ENCODE measurements around the gene NXPH4.

NXPH4 gene

GRCh38 chr12:57216921-57217879, 606 bp downstream of the NXPH4 start:
- in situ Hi-C loops (cut with MboI; ENCODE audit: low sequenced_read_pairs) = no loop called here

GRCh38 chr12:57218030-57218853, 1.6 kb downstream of the NXPH4 start:
- in situ Hi-C loops (cut with MboI; ENCODE audit: low sequenced_read_pairs) = no loop called here

GRCh38 chr12:57219205-57219992, 2.8 kb downstream of the NXPH4 start:
- in situ Hi-C loops (cut with MboI; ENCODE audit: low sequenced_read_pairs) = no loop called here

- in situ Hi-C loops (cut with MboI; ENCODE audit: low sequenced_read_pairs) = no loop called here
Observed at GRCh38 chr12:57219993-57220754, 3.6 kb downstream of the NXPH4 start.

GRCh38 chr12:57220770-57221168, 4.2 kb downstream of the NXPH4 start:
- in situ Hi-C loops (cut with MboI; ENCODE audit: low sequenced_read_pairs) = no loop called here

GRCh38 chr12:57221169-57221917, 4.7 kb downstream of the NXPH4 start:
- in situ Hi-C loops (cut with MboI; ENCODE audit: low sequenced_read_pairs) = no loop called here

GRCh38 chr12:57222286-57223190, 5.9 kb downstream of the NXPH4 start:
- in situ Hi-C loops (cut with MboI; ENCODE audit: low sequenced_read_pairs) = no loop called here

GRCh38 chr12:57223191-57224165, 6.9 kb downstream of the NXPH4 start:
- in situ Hi-C loops (cut with MboI; ENCODE audit: low sequenced_read_pairs) = no loop called here

- in situ Hi-C loops (cut with MboI; ENCODE audit: low sequenced_read_pairs) = no loop called here
Observed at GRCh38 chr12:57224278-57224972, 7.8 kb downstream of the NXPH4 start.

- in situ Hi-C loops (cut with MboI; ENCODE audit: low sequenced_read_pairs) = no loop called here
Observed at GRCh38 chr12:57224973-57225679, 8.5 kb downstream of the NXPH4 start.

- in situ Hi-C loops (cut with MboI; ENCODE audit: low sequenced_read_pairs) = no loop called here
Observed at GRCh38 chr12:57225680-57226210, 9.2 kb downstream of the NXPH4 start.

GRCh38 chr12:57226588-57227314, 10.2 kb downstream of the NXPH4 start:
- in situ Hi-C loops (cut with MboI; ENCODE audit: low sequenced_read_pairs) = no loop called here

- in situ Hi-C loops (cut with MboI; ENCODE audit: low sequenced_read_pairs) = no loop called here
Observed at GRCh38 chr12:57227315-57228115, 10.9 kb downstream of the NXPH4 start.

- in situ Hi-C loops (cut with MboI; ENCODE audit: low sequenced_read_pairs) = no loop called here
Observed at GRCh38 chr12:57229046-57229633, 12.5 kb downstream of the NXPH4 start.

Measured in hTERT RPE-1 (cell line).